NCI-H82 treated with DMSO at 0.1 percent for 48 hours (cell line): ENCODE data around the gene FSTL5.
A peak's percentile ranks its signal among the peaks of the same experiment; 100 is the strongest.
"Not testable (repeated sequence)": the region's sequence is repeated elsewhere in the genome, so short reads cannot be mapped to it uniquely, and the experiment has no call there.

ENCODE experiments used
- DNase-seq: peaks from one replicate; lab custom pipeline; 2025; ENCODE audit not compliant: unreplicated experiment; lab: John Stamatoyannopoulos, UW

Gene FSTL5

GRCh38 chr4:162104459-162105124, 59.2 kb downstream of the FSTL5 start:
- DNase-seq, result no peak

GRCh38 chr4:162103908-162104307, 59.9 kb downstream of the FSTL5 start:
- not testable (repeated sequence) for DNase-seq

- no peak for DNase-seq
Measured at GRCh38 chr4:162102713-162103112, 61.1 kb downstream of the FSTL5 start.

- no peak for DNase-seq
Measured at GRCh38 chr4:162101337-162101736, 62.5 kb downstream of the FSTL5 start.

- DNase-seq, result no peak
Measured at GRCh38 chr4:162075726-162076125, 88.1 kb downstream of the FSTL5 start.

GRCh38 chr4:162061214-162061613, 102.6 kb downstream of the FSTL5 start:
- no peak for DNase-seq

- no peak for DNase-seq
Measured at GRCh38 chr4:162059656-162060055, 104.1 kb downstream of the FSTL5 start.

GRCh38 chr4:162056990-162057389, 106.8 kb downstream of the FSTL5 start:
- peak; percentile 65 for DNase-seq

GRCh38 chr4:162046135-162046534, 117.7 kb downstream of the FSTL5 start:
- no peak for DNase-seq

GRCh38 chr4:162038112-162038511, 125.7 kb downstream of the FSTL5 start:
- no peak for DNase-seq

GRCh38 chr4:162017863-162018262, 145.9 kb downstream of the FSTL5 start:
- DNase-seq, result no peak

GRCh38 chr4:162016991-162017390, 146.8 kb downstream of the FSTL5 start:
- DNase-seq, result no peak

- DNase-seq, result no peak
Measured at GRCh38 chr4:162016219-162016618, 147.6 kb downstream of the FSTL5 start.

GRCh38 chr4:162015090-162015489, 148.7 kb downstream of the FSTL5 start:
- no peak for DNase-seq

GRCh38 chr4:162011089-162011488, 152.7 kb downstream of the FSTL5 start:
- no peak for DNase-seq

- no peak for DNase-seq
Measured at GRCh38 chr4:162010362-162010761, 153.4 kb downstream of the FSTL5 start.

GRCh38 chr4:161992317-161992716, 171.5 kb downstream of the FSTL5 start:
- DNase-seq, result no peak

- no peak for DNase-seq
Measured at GRCh38 chr4:161991811-161992210, 172.0 kb downstream of the FSTL5 start.

GRCh38 chr4:161990721-161991120, 173.1 kb downstream of the FSTL5 start:
- DNase-seq, result no peak

GRCh38 chr4:161988946-161989345, 174.9 kb downstream of the FSTL5 start:
- DNase-seq, result no peak

GRCh38 chr4:161987611-161988010, 176.2 kb downstream of the FSTL5 start:
- no peak for DNase-seq

GRCh38 chr4:161952382-161952781, 211.4 kb downstream of the FSTL5 start:
- DNase-seq, result no peak
